ENCODE data around the gene KDM4C. TPM values are rescaled to one million over a fixed set of nuclear protein-coding genes. Genes with fewer than 3 reads are reported as not detected.

Gene KDM4C
- total and polyA plus RNA-seq, 2 experiments from 2014 or later = 14.3 to 20.6 TPM

DNA sequence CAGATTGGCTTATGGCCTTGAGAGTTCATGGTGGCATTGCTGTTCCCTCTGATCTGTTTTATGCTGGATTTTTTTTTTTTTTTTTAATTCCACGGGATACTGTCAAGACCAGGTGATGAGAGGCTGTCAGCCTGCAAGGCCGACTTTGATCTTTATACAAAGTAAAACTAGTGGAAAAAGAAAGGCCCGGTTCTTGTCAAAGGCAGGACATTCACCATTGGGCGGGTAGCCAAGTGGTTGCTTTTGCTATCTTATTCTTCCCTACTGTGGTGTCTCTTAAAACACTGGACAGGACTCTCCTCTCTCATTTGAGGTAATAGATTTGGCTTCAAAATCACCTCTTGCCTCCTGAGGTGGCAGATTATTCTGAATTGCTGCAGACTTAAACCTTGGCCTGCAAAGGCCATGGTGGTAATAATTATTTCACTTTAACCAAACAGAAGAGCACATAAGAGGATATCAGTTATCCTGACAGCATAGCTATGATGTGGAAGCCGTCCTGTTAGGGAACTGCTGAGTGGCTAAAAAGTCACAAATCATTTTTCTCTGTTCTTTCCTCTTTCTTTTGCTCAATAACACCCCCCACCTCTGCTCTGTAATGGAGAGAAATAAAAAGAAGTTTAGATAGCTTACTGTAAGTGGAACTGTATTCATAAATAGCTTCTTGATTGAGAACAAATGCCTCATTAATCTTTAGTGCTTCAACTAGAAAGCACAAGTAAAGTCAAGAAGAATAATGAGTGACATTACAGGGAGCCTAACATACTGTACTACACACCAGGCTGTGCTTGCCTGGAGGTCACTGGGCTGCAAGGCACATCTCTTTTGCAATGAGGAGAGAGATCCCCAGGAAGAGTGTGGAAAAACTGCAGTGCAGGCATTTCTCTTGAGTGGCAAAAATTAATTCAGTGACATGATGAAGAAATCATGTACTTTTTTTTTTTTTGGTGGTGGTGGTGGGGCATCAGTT is 275.6 kb downstream of the KDM4C start:
- no peak overlapping the region for H3K9ac ChIP-seq
- TF ChIP-seq EZH2phosphoT487 (IDR thresholded peaks at IDR 0.05; ENCODE audit: insufficient read depth, low read depth) = no peak
- H3K4me3 ChIP-seq = no peak overlapping the region
- no peak overlapping the region for H3K4me2 ChIP-seq (ENCODE audit: unreplicated experiment)
- H2AFZ ChIP-seq = no peak overlapping the region
- no peaks in the 10 kb centered on the region for H3K4me1 ChIP-seq (ENCODE audit: insufficient read depth)
- in situ Hi-C loops (cut with MboI) = no loop called here
- no peak for DNase-seq
- H3K36me3 ChIP-seq (ENCODE audit: low read depth) = no peaks in the 10 kb centered on the region
- 45 to 51% methylated on average over 5 of the region's 5 CpGs for WGBS, 2 experiments (ENCODE audit: low coverage in 1 of 2, low lambda C conversion rate in 2 of 2, missing lambda C conversion rate in 2 of 2)
- no peaks in the 10 kb centered on the region for H4K20me1 ChIP-seq (ENCODE audit: insufficient read depth)
- no peaks in the 10 kb centered on the region for H3K9me3 ChIP-seq (ENCODE audit: low read depth)
- H3K79me2 ChIP-seq (ENCODE audit: insufficient read depth) = no peaks in the 10 kb centered on the region
- no peaks in the 10 kb centered on the region for H3F3A ChIP-seq (ENCODE audit: insufficient read depth)
- no peak overlapping the region for H3K27ac ChIP-seq
- no peaks in the 10 kb centered on the region for H3K27me3 ChIP-seq (replicated peaks; ENCODE audit: insufficient read depth)
- no peaks in the 10 kb centered on the region for H3K9me2 ChIP-seq (ENCODE audit: insufficient read depth)

GRCh38 chr9:7037176-7037575 is 279.4 kb downstream of the KDM4C start:
- 84 to 89% methylated on average over 3 of the region's 3 CpGs for WGBS, 2 experiments (ENCODE audit: low coverage in 1 of 2, low lambda C conversion rate in 2 of 2, missing lambda C conversion rate in 2 of 2)
- Histone ChIP-seq H3K27ac (no peak overlapping the region), H3K9ac (no peak overlapping the region), H4K20me1 (ENCODE audit: insufficient read depth) (no peaks in the 10 kb centered on the region), H3K36me3 (ENCODE audit: low read depth) (no peaks in the 10 kb centered on the region), H3K27me3 (replicated peaks; ENCODE audit: insufficient read depth) (no peaks in the 10 kb centered on the region), H3K9me2 (ENCODE audit: insufficient read depth) (no peaks in the 10 kb centered on the region), H3K9me3 (ENCODE audit: low read depth) (no peaks in the 10 kb centered on the region), H3F3A (ENCODE audit: insufficient read depth) (no peaks in the 10 kb centered on the region), H3K79me2 (ENCODE audit: insufficient read depth) (no peaks in the 10 kb centered on the region), H3K4me2 (ENCODE audit: unreplicated experiment) (no peak overlapping the region), H2AFZ (no peak overlapping the region), H3K4me3 (no peak overlapping the region), H3K4me1 (ENCODE audit: insufficient read depth) (peaks cover 4% of the 10 kb centered on the region; the same call in 1 of the 2 replicates)
- no peak for DNase-seq
- TF ChIP-seq EZH2 (IDR thresholded peaks at IDR 0.05; ENCODE audit: insufficient read depth, poor library complexity, severe bottlenecking) (no peak), EZH2phosphoT487 (IDR thresholded peaks at IDR 0.05; ENCODE audit: insufficient read depth, low read depth) (no peak)
- in situ Hi-C loops (cut with MboI) = no loop called here

GRCh38 chr9:7042124-7042523 is 284.4 kb downstream of the KDM4C start:
- DNase-seq = peak; percentile 43
- in situ Hi-C loops (cut with MboI) = loop anchor here (10.0 kb wide), 1 partner anchor 127 kb away; no protein-coding TSS in a partner anchor
- Histone ChIP-seq H3K36me3 (ENCODE audit: low read depth) (no peaks in the 10 kb centered on the region), H3K9me3 (ENCODE audit: low read depth) (no peaks in the 10 kb centered on the region), H3K79me2 (ENCODE audit: insufficient read depth) (no peaks in the 10 kb centered on the region), H3K4me3 (no peak overlapping the region), H3F3A (ENCODE audit: insufficient read depth) (no peaks in the 10 kb centered on the region), H3K4me2 (ENCODE audit: unreplicated experiment) (no peak overlapping the region), H3K4me1 (ENCODE audit: insufficient read depth) (peaks cover 13% of the 10 kb centered on the region), H3K27ac (no peak overlapping the region), H3K9ac (no peak overlapping the region), H4K20me1 (ENCODE audit: insufficient read depth) (no peaks in the 10 kb centered on the region), H2AFZ (no peak overlapping the region), H3K9me2 (ENCODE audit: insufficient read depth) (no peaks in the 10 kb centered on the region), H3K27me3 (replicated peaks; ENCODE audit: insufficient read depth) (no peaks in the 10 kb centered on the region)
- WGBS, 2 experiments (ENCODE audit: low coverage in 1 of 2, low lambda C conversion rate in 2 of 2, missing lambda C conversion rate in 2 of 2) = 95% methylated on average over 3 of the region's 3 CpGs
- no peak for TF ChIP-seq EZH2phosphoT487 (IDR thresholded peaks at IDR 0.05; ENCODE audit: insufficient read depth, low read depth)
- TF ChIP-seq EZH2 (IDR thresholded peaks at IDR 0.05; ENCODE audit: insufficient read depth, poor library complexity, severe bottlenecking) = no peak

DNA sequence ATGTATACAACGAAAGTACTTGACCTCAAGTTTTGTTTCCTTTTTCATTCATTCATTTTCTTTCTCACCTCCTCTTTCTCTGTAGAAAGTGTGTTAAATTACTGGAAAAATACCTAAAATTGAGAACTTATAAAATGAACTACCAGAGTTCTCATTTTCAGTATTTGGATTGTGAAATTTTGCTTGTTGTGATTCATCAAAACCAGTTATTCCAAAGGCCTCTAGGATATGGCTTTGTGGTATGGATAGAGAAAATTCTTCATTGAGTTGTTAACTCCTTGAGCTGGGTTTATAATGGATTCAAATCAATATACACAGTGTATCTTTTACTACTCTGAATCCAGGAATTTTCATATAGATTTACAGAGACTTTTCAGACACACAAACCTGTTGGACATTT is 287.6 kb downstream of the KDM4C start:
- no peaks in the 10 kb centered on the region for H3F3A ChIP-seq (ENCODE audit: insufficient read depth)
- no peaks in the 10 kb centered on the region for H3K27me3 ChIP-seq (replicated peaks; ENCODE audit: insufficient read depth)
- no peaks in the 10 kb centered on the region; the same call in 1 of the 2 replicates for H3K36me3 ChIP-seq (ENCODE audit: low read depth)
- H3K79me2 ChIP-seq (ENCODE audit: insufficient read depth) = no peaks in the 10 kb centered on the region
- H3K27ac ChIP-seq = no peak overlapping the region
- no peaks in the 10 kb centered on the region for H3K9me3 ChIP-seq (ENCODE audit: low read depth)
- peaks cover 13% of the 10 kb centered on the region for H3K4me1 ChIP-seq (ENCODE audit: insufficient read depth)
- no peak overlapping the region for H2AFZ ChIP-seq
- no peak overlapping the region for H3K4me2 ChIP-seq (ENCODE audit: unreplicated experiment)
- no peak overlapping the region for H3K9ac ChIP-seq
- no peak for TF ChIP-seq EZH2phosphoT487 (IDR thresholded peaks at IDR 0.05; ENCODE audit: insufficient read depth, low read depth)
- TF ChIP-seq EZH2 (IDR thresholded peaks at IDR 0.05; ENCODE audit: insufficient read depth, poor library complexity, severe bottlenecking) = no peak
- no peaks in the 10 kb centered on the region for H3K9me2 ChIP-seq (ENCODE audit: insufficient read depth)
- 96 to 97% methylated on average over 1 of the region's 1 CpG for WGBS, 2 experiments (ENCODE audit: low coverage in 1 of 2, low lambda C conversion rate in 2 of 2, missing lambda C conversion rate in 2 of 2)
- H4K20me1 ChIP-seq (ENCODE audit: insufficient read depth) = no peaks in the 10 kb centered on the region
- in situ Hi-C loops (cut with MboI) = loop anchor here (10.0 kb wide), 1 partner anchor 131 kb away; no protein-coding TSS in a partner anchor
- DNase-seq = peak; percentile 49
- H3K4me3 ChIP-seq = no peak overlapping the region
